VCaP (cell line): ENCODE measurements around the gene TTLL11.

Experiments used
- H3K27ac ChIP-seq: fragments of 450-650 bp; 2 replicates; pipeline ENCODE4 v1.5.1; 2017
- CTCF ChIP-seq: fragments of 450-650 bp; conservative IDR thresholded peaks from 2 replicates; pipeline ENCODE4 v1.5.1; 2017; ENCODE audit warnings: mild to moderate bottlenecking, moderate library complexity

Gene TTLL11

GRCh38 chr9:121902461-121903135 lies 190.5 kb downstream of the TTLL11 start:
- no peak for TF ChIP-seq CTCF
- no peak overlapping the region for H3K27ac ChIP-seq

- H3K27ac ChIP-seq, result no peak overlapping the region
- TF ChIP-seq CTCF, result no peak
These were observed 191.5 kb downstream of the TTLL11 start for GRCh38 chr9:121901616-121902015.

GRCh38 chr9:121900163-121900562 lies 192.9 kb downstream of the TTLL11 start:
- no peak overlapping the region for H3K27ac ChIP-seq
- no peak for TF ChIP-seq CTCF

GRCh38 chr9:121898856-121899255 lies 194.3 kb downstream of the TTLL11 start:
- no peak overlapping the region for H3K27ac ChIP-seq
- TF ChIP-seq CTCF, result no peak

- H3K27ac ChIP-seq, result no peak overlapping the region
- TF ChIP-seq CTCF, result no peak
These were observed 196.0 kb downstream of the TTLL11 start for GRCh38 chr9:121897140-121897539.

GRCh38 chr9:121896545-121896943 lies 196.6 kb downstream of the TTLL11 start:
- TF ChIP-seq CTCF, result no peak
- peak overlapping the region; percentile 35 for H3K27ac ChIP-seq

- peak; percentile 57 for TF ChIP-seq CTCF
- peak overlapping the region; percentile 35 for H3K27ac ChIP-seq
These were observed 197.1 kb downstream of the TTLL11 start for GRCh38 chr9:121895818-121896544.
